ENCODE data around the gene MT3. TPM values are rescaled to one million over a fixed set of nuclear protein-coding genes. Genes with fewer than 3 reads are reported as not detected.

Gene MT3
- total and polyA plus RNA-seq, 9 of the 15 experiments (the other 6 are each of a cell fraction or from before 2014, with no cell fraction given) = not detected

DNA sequence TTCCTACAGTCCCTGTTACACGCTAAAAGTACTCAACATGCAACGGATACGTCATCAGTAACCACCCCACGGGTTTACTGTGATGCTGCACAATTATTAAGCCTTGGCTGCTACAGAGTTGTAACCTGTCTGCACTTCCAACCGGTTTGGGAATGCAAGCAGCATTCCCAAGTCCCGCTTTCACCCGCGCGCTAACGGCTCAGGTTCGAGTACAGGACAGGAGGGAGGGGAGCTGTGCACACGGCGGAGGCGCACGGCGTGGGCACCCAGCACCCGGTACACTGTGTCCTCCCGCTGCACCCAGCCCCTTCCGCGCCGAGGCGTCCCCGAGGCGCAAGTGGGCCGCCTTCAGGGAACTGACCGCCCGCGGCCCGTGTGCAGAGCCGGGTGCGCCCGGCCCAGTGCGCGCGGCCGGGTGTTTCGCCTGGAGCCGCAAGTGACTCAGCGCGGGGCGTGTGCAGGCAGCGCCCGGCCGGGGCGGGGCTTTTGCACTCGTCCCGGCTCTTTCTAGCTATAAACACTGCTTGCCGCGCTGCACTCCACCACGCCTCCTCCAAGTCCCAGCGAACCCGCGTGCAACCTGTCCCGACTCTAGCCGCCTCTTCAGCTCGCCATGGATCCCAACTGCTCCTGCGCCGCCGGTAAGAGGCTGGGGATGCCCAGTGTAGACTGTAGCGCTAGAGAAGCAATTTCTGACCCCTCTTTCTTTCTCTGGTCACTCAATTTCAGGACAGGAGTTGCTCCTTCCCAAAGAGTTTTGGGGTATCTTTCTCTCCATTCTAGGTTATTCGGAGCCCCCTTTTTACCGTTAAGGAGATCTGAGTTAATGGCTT is 18.9 kb downstream of the MT3 start, which contains the start of gene MT2A (continued):
- TF ChIP-seq, protein P1, sequence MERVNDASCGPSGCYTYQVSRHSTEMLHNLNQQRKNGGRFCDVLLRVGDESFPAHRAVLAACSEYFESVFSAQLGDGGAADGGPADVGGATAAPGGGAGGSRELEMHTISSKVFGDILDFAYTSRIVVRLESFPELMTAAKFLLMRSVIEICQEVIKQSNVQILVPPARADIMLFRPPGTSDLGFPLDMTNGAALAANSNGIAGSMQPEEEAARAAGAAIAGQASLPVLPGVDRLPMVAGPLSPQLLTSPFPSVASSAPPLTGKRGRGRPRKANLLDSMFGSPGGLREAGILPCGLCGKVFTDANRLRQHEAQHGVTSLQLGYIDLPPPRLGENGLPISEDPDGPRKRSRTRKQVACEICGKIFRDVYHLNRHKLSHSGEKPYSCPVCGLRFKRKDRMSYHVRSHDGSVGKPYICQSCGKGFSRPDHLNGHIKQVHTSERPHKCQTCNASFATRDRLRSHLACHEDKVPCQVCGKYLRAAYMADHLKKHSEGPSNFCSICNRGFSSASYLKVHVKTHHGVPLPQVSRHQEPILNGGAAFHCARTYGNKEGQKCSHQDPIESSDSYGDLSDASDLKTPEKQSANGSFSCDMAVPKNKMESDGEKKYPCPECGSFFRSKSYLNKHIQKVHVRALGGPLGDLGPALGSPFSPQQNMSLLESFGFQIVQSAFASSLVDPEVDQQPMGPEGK (CRISPR knock-in tag; IDR thresholded peaks at IDR 0.05; ENCODE audit: borderline replicate concordance) = no peak
- TF ChIP-seq ZNF717 (CRISPR knock-in tag; IDR thresholded peaks at IDR 0.05) = no peak
- TF ChIP-seq MCM5 (IDR thresholded peaks at IDR 0.05; ENCODE audit: low read depth) = no peak
- TF ChIP-seq GATAD2B (IDR thresholded peaks at IDR 0.05; ENCODE audit: borderline replicate concordance) = peak; percentile 65
- TF ChIP-seq, protein P2, sequence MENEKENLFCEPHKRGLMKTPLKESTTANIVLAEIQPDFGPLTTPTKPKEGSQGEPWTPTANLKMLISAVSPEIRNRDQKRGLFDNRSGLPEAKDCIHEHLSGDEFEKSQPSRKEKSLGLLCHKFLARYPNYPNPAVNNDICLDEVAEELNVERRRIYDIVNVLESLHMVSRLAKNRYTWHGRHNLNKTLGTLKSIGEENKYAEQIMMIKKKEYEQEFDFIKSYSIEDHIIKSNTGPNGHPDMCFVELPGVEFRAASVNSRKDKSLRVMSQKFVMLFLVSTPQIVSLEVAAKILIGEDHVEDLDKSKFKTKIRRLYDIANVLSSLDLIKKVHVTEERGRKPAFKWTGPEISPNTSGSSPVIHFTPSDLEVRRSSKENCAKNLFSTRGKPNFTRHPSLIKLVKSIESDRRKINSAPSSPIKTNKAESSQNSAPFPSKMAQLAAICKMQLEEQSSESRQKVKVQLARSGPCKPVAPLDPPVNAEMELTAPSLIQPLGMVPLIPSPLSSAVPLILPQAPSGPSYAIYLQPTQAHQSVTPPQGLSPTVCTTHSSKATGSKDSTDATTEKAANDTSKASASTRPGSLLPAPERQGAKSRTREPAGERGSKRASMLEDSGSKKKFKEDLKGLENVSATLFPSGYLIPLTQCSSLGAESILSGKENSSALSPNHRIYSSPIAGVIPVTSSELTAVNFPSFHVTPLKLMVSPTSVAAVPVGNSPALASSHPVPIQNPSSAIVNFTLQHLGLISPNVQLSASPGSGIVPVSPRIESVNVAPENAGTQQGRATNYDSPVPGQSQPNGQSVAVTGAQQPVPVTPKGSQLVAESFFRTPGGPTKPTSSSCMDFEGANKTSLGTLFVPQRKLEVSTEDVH (IDR thresholded peaks at IDR 0.05; ENCODE audit: low read depth, partially characterized antibody) = no peak
- TF ChIP-seq, protein P3, sequence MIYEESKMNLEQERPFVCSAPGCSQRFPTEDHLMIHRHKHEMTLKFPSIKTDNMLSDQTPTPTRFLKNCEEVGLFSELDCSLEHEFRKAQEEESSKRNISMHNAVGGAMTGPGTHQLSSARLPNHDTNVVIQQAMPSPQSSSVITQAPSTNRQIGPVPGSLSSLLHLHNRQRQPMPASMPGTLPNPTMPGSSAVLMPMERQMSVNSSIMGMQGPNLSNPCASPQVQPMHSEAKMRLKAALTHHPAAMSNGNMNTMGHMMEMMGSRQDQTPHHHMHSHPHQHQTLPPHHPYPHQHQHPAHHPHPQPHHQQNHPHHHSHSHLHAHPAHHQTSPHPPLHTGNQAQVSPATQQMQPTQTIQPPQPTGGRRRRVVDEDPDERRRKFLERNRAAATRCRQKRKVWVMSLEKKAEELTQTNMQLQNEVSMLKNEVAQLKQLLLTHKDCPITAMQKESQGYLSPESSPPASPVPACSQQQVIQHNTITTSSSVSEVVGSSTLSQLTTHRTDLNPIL (CRISPR knock-in tag; IDR thresholded peaks at IDR 0.05) = no peak
- peak; percentile 18; the same call in 1 of the 2 replicates for TF ChIP-seq ZBTB7A (IDR thresholded peaks at IDR 0.05; ENCODE audit: borderline replicate concordance, control insufficient read depth, low read depth, low read length)
- TF ChIP-seq SMARCB1 (IDR thresholded peaks at IDR 0.05; ENCODE audit: insufficient read length, low read depth) = no peak
- TF ChIP-seq PHB (CRISPR knock-in tag; IDR thresholded peaks at IDR 0.05) = no peak
- TF ChIP-seq SP1 (CRISPR knock-in tag; IDR thresholded peaks at IDR 0.05) = no peak
- TF ChIP-seq ZNF12 (CRISPR knock-in tag; IDR thresholded peaks at IDR 0.05) = no peak
- TF ChIP-seq CSDE1 (IDR thresholded peaks at IDR 0.05) = no peak
- TF ChIP-seq ZNF143 (CRISPR knock-in tag; IDR thresholded peaks at IDR 0.05) = no peak
- TF ChIP-seq ZNF274 (IDR thresholded peaks at IDR 0.05; ENCODE audit: borderline replicate concordance, low read depth, low read length) = no peak
- no peak for TF ChIP-seq HMG20A (CRISPR knock-in tag; conservative IDR thresholded peaks at IDR 0.05)
- peak in 1 of 2 experiments; percentile 55; a peak in 1 of 4 replicates for TF ChIP-seq SIN3A (IDR thresholded peaks at IDR 0.05; ENCODE audit: borderline replicate concordance in 2 of 2, control insufficient read depth in 1 of 2, low read depth in 2 of 2, low read length in 2 of 2)
- TF ChIP-seq TEAD2 (tag; IDR thresholded peaks at IDR 0.05) = no peak
- no peak for TF ChIP-seq SPI1 (IDR thresholded peaks at IDR 0.05; ENCODE audit: borderline replicate concordance, low read depth, low read length)
- TF ChIP-seq PHTF2 (CRISPR knock-in tag; IDR thresholded peaks at IDR 0.05) = no peak
- TF ChIP-seq ZNF282 (CRISPR knock-in tag; IDR thresholded peaks at IDR 0.05) = no peak
- TF ChIP-seq FOSL1 (tag; conservative IDR thresholded peaks at IDR 0.05) = peak; percentile 96
- TF ChIP-seq ZC3H11A (IDR thresholded peaks at IDR 0.05; ENCODE audit: low read depth, low read length) = peak; percentile 99
- TF ChIP-seq ETV1 (tag; conservative IDR thresholded peaks at IDR 0.05; ENCODE audit: low read depth) = no peak
- no peak for TF ChIP-seq NCOA6 (IDR thresholded peaks at IDR 0.05)
